NCI-H187 (cell line): Measurements from ENCODE around the gene STARD13.

Source experiments
- DNase-seq, 2 experiments: peaks; one replicate each; lab custom pipeline; 2025; lab: John Stamatoyannopoulos, UW

STARD13 gene

DNA sequence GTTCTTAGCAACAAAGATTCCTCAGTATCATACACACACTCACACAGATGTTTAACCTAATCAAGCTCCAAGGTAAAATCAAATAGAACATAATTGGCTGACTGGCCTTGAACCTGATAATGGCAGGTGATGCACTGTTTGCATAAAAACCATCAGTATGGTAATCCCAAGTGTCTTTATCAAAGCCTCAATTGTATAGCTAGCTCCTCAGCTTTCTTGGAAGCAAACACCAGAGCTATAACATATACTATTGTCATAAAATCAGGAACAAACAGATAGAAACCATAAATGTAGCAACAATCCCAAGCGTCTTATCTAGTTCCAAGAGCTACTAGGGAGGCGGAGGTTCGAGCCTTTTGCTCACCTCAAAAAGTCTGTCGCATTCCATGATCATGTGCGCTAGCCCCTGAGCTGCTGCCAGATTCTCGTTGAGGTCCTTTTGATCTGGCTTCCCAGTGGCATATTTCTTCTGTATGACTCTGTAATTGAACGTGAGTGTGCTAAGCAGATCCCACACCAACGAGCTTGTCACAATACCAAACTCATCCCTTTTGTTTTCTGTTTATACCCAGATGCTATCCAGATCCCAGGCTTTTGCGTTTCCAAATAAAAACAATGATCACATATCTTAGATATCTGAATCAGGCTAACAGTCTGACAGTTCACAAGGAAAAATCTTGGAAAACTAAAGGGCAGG lies 174.0 kb downstream of the STARD13 start:
- no peak for DNase-seq

DNA sequence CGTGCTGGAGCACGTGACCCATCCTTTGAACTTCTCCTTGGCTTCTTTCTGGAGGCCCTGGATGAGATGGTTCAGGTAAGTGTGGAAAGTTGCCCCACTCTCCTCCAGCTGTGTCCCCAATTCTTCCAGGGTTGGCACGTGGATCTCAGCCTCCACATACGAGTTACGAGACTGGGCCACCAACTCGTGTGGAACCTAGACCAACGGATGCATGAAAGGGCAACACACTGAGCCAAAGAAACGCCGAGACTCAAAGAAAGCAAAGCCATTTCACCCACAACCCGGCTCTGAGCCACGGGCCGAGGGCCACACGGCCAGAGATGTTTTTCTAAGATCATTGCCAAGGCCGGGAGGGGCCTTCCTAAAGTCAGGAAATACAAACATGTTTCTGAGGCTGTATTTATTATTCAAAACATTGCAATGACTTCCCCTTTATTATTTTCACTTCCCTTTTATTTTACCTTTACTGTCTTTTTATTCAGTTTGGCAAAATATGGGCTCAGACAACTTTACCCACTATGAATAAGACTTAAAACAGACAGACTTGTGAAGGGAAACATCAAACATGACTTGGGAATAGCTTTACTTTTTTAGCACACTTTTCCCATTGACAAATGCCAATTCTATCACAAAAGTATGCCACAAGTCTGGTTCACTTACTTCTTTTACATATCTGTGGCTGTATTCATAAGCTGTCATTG lies 174.7 kb downstream of the STARD13 start:
- DNase-seq = no peak

DNA sequence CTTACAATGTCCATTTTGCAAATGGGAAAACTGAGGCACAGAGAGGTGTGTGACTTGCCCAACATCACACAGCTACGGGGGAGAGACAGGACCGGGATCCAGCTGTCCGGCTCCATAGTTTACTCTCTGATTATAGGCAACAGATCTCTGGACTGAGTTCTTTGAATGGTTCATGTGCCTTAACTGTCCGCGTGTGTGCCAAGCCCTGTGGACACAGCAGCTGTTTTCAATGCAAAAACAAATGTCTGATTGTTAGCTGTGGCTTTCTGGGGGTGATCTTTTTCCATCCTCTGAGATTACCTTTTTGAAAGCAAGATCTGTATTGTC lies 175.2 kb downstream of the STARD13 start:
- DNase-seq = no peak

DNA sequence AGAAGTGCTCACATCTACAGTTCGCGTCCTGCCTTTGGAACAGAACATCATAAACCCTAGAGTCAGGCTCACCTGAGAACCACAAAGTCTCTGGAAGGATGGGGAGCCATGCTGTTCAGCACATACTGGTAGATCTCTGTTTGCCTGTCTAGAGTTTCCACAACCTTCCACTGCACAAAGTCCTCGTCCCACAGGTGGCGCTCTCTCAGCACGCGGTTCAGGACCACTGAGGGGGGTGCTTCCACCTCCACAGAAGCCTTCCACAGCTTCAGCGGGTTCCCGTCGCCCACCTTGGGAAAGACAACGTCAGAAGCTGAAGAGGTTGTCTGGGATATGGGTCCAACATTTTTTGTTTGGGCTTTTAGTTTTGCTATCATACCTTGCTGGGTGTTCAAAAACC lies 175.8 kb downstream of the STARD13 start:
- DNase-seq = no peak

DNA sequence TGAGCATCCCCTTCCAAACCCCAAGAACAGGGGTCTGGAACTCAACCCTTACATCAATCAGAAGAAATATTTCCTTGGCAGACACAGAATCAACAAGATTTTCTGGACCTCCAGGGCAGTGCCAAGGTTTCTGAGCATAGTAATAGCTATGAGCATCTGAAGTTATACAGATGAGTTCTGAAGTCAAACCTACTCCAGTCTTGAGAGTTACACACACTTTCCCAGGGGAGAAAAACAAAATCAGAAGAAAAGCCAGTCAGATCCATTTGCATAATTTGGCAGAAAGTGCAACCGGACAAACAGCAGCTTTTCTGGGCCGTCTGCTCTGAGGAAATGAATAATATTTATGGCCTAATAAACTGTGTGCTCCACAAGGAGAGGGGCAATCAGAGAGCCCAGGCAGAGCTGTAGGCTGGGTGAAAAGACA lies 176.3 kb downstream of the STARD13 start:
- DNase-seq = no peak

DNA sequence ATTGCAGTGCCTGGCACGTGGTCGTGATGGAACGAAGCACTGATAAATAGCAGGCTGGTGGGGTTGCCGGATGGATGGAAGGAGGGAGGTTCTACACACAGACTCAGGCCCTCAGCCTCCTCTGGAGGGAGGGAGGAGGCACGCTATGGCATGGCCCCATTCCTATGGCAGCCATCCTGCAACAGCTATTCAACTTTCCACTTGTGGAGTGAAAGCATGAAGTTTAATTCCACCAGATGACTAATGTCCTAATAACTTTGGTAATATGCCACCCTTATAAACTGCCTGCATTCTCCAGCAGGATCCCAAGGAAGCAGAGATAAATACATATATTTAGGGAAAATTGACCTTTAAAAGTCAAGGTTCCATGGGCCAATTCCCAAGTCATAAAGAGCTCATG lies 176.9 kb downstream of the STARD13 start:
- no peak for DNase-seq

DNA sequence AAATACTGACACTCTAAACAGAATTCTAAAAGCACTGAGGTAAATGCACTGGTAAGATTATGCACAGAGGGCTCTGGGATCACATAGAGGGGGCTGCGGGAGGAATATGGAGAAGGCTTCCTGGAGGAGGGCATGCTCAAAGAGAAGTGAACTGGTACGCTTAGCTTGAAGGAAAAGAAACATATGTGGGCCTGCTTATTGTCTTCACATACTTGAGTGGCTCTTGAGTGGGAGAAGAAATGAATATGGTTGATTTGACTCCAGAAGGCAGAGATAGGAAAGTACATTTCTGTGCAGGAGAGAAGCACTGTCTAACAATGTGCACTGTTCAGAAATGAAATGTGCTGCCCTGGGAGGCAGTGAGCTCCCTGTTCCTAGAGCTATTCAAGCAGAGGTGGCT lies 178.2 kb downstream of the STARD13 start:
- DNase-seq = no peak

DNA sequence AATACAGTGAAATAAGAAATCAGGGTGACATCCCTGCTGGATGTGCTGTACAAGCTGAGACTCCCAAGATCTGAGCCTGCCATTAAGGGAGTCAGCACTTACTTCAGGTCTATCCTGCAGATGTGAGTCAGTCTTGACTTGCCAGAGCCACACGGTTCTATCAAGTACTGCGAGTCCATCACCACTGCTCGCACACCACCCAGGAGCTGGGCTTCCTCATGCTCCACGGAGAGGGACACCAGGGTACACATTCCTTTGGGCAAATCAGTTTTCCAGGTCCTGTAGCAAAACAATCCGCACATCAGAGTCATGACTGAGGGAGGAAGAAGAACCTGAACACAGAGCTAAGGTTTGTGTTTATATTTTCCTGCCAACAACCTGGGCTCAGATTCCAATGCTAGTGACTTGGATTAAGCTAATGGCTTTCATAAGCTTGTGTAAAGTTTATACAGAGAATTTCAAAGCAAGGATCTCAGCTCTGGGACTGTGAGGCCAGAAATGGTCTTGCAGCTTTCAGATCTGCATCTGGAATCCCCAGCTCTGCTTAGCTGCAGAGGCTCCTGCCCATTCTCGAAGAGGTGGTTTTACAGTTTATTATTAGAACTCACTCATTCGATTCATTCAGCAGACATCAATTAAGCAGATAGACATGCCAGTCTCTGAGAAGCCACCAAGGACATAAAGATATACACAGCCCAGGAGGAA lies 178.7 kb downstream of the STARD13 start:
- no peak for DNase-seq

DNA sequence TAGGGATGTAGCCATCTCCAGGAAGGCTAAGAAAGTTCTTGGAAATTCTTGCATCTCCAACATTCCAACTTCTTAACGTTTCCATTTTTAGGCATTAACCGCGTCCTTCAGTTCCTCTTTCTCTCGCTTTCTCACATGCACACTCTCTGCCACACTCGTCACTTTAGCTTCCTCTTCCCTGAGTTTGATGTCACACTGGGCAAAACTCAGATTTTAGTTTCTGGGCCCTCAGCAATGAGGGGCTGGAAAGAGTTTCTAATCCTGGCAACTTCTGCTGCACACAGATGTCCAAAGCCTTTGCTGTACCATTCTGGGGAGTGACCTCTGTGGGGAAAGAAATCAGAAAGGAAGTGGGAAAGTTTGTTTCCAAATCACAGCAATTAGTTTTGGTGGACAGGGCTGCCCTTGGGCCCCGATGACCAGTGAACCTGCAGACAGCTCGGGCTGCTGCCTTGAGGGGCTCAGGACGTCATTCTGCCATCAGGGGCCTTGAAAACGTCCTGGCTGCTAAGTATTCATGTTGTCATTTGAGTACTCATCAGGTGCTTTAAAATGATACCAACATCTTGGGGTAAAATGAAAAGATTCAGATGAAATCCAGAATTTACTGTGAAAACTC lies 180.1 kb downstream of the STARD13 start:
- no peak for DNase-seq

DNA sequence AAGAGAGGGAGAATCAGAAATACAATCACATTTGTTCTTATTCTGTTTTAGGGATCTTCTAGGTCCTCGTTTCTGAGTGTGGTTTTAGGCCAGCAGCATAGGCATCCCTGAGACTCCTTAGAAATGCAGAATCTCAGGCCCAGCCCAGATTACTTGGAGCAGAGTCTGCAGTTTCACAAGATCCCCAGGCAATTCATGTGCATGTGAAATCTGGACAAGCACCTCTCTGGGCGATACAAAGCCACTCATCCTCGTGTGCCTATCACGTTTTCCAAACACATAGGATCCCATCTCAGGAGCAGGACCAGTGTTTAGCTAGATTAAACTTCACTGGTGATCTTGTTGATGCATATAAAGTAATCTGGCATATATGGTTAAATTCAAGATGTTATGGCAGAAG lies 182.1 kb downstream of the STARD13 start:
- DNase-seq = no peak

DNA sequence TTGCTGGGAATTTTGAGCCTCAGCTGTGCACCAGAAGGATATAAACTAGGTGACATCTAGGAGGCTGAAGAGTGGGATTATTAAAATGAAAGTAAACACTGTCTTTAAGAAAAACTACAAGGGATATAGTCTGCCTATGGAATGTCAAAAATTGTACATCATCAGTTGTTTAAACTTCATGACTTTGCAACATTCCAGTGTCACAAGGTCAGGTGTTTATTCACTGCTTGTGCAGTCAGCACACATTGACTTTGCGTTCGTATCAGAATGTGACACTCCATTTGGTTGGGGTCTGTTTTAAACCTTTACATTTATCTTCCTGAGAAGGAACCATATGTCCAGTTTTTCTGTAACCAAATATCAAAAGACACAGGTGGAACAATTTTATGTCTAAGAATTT lies 183.7 kb downstream of the STARD13 start:
- DNase-seq = no peak

DNA sequence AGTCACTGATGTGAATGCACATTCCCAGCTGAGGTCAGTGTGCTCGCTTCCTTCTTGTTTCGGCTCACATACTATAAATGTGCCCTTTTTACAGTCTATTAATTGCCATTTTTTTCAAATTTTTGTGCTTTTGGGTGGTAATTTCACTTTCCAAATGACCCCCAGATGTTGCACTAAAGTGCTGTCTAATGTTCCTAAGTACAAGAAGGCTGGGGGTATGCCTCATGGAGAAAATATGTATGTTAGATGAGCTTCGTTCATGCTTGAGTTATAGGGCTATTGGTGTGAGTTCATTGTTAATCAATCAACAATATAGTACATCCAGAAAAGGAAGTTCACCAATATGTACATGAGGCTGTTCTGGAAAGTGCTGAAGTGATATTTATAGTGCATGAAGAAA lies 184.7 kb downstream of the STARD13 start:
- no peak for DNase-seq

DNA sequence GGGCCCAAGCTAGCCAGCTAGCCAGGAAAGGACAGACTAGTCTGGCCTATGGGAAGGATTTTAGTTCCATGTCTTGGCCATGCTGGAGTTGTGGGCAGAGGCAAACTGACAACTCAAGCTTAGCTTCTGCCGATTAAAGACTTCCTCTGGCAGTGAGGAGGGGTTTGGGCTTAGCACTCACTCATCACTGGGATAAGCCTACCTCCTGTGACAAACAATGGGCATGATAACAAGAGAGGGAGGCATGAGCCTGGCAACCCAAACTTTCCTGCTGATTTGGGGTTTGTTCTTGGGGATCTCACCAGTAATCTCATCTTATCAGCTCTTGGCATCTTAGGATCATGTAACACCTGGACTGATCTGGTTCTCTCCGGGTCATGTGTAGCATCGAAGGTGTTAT lies 185.7 kb downstream of the STARD13 start:
- no peak for DNase-seq

DNA sequence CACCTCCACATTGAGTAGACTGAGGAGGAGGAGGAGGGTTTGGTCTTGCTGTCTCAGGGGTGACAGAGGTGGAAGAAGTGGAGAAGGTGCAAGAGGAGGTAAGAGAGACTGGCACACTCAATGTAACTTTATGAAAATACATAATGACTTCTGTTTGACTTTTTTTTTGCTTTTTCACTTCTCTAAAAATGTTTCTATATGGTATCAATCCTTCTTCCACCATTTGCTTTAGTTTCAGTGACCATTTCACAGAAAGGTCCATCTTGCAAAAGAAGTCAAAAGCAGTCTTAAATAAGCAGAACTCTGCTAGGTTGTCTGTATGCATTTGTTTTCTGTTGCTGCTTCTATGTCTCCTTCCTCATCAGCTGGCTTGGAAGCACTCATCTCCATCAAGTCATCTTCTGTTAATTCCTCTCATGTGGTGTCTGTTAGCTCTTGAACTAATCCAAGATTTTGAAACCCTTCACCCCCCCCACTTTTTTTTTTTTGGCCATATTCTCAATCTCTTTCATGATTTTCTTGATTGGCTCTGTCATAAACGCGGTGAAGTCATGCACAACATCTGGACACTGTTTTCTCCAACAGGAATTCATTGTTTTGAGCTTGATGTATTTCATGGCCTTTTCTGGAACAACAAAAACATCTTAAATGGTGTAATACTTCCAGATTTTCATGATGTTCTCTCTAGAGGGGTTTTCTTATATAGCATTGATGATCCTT lies 188.5 kb downstream of the STARD13 start:
- no peak for DNase-seq

DNA sequence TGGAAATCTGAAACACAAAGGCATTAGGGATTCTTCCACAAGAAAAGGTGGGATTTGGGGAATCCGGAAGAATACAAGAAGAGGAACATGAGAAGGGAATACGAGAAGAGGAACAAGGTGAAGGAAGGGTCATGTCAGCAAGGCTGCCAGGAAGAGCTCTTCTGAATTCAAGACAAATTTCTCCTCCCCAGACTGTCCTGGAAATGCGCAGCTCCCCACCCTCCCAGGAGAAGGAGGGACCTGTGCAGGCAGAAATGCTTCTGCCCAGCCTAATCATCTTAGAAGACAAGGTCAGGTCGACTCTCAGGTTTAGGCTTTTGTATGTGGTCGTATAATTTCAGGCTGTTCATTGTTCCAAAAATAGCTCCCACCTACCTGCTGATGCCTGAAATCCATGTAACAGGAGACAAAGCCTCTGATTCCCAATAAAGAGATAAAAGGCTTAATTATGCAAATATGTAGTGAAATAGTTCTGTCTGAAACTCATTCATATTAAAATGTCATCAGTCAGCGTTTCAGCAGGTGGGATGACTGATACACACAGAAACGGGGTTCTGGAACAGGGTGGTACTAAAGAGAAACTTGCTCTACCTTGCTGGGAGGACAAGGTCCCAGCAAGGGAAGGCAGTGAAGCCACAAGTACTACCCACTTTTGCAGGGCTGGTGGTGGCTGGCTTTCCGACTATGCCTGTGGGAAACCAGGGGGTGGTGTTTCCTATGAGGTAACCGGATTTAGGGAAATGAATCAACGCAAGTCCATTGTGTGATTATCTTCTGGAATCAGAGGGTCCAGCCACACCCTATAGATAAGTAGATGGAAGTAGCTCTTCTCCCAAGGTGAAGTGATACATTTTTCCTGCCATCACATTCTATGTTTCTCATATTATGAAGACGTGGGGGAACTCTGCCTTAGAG lies 193.2 kb downstream of the STARD13 start:
- DNase-seq = no peak

DNA sequence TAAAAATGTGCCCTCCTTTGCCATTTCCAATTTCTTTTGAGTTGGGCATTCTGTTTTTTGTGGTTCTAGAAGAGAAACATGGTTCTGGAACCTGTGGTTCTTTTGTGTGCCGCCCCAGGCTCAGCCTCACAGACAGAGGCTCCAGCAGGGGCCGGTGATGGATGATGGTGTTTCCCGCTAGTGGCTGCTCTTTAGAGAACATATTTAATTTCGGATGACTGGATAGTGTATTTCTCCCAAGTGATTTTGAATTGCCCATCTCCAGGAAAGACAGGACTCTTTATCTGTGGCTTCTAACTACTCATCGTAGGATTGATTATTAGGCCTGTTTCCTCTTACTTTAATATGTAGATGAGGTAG lies 194.2 kb downstream of the STARD13 start:
- DNase-seq = no peak

DNA sequence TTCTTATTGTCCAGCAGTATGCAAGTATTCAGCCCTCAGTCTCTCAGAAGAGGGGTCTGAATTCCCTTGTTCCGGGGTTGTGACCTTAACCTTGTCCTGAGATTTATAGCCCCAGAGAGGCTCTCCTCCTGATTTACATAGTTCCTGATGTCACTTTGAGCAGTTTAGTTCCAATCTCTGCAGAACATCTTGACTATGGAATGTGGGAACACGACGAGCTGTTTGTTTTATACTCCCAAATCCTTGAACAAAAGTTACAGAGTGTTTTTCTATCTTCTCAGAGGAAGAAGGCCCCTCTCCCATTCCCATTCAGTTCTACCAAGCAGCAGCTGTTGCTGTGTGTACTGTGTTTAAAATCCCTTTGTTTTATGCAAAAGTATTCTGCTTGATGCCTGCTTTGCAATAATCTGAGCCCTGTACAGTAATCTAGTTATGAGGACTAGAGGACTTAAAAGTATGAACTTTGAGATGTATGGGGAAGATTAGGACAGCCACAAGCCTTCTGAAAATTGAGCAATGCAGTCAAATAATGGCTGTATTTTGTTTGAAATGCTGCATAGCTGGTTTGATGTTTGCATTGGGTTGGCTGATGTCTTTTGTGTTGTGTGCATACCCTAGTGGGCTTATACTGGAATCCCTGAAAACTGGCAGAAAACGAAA lies 194.7 kb downstream of the STARD13 start:
- DNase-seq = no peak

DNA sequence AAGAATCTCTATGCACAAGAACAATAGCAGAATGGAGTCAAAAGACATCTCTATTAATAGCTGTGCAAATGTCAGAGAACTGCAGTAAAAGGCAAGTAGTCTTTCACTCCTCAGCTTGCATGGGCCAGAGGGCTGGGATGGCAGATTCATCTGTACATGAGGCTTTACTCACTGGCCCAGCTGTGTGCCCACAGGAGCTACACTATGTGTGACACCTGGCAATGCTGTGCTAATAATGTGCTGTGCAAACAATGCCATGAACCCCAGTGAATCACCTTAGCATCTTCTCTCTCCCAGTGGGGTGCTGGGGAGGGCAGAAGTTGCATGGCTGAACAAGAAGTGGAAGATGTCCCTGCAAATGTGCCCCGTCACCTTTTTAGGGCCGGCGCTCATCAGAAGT lies 196.2 kb downstream of the STARD13 start:
- DNase-seq = no peak

DNA sequence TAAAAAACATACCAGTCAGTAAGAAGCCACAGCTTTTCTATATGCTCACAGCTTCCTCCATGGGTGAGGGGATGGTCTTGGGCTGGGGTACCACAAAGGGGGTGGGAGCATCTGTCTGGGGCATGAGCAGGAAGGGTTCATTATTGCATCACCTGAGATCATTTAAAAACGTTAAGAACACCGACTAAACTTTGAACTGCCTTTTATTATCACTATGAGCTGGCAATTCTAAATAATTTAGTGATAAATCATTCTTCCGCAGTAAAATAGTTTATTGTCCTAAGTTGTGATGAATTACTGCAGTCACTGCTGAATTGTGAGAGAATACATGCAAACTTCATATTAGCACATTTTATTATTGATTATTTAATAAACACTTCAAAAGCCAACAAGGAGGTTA lies 197.8 kb downstream of the STARD13 start:
- no peak for DNase-seq

DNA sequence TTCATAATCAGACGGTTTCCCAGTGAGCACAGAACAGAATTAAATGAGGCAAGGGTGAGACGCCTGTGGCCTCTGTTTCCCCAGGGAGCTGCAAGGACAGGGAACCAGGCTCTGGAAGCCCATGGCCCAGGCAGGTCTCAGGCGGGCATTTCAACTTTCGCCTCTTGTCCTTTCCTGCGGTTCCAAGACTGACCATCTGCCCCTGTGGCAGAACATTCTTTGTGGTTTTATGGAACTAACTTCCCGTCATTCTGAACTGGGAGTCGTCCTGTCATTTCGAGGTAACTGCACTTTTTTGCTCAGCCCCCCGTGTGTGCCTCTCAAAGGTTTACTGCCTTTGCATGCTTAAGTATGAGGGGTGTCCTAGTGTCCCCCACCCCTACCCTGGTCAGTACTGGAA lies 198.5 kb downstream of the STARD13 start:
- DNase-seq = no peak

DNA sequence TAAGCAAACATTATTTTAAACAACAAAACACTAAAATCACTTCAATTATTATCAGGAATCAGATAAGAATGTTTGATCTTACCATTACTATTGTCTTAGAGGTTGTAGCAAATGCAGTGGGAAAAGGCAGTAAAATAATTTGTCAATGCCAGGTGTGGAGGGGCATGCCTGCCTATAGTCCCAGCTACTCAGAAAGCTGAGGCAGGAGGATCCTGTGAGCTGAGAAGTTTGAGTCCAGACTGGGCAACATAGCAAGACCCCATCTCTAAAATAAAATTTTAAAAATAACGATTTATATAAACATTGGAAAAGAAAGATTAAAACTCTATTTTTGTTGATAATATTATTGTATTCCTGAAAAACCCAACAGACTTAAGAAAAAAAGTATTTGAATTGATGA lies 202.5 kb downstream of the STARD13 start:
- DNase-seq = no peak
